Stimulated activated naive CD4-positive, alpha-beta T cell (primary cell): ENCODE results near the gene RAPGEF6.
"Not testable (repeated sequence)": the region's sequence is repeated elsewhere in the genome, so short reads cannot be mapped to it uniquely, and the experiment has no call there.

Experiments used
- DNase-seq, 6 experiments: peaks; one replicate each; lab custom pipeline; 2025; lab: John Stamatoyannopoulos, UW

RAPGEF6 gene

GRCh38 chr5:131641494-131641893 is 6.5 kb upstream of the RAPGEF6 start:
- DNase-seq, result no peak

DNA sequence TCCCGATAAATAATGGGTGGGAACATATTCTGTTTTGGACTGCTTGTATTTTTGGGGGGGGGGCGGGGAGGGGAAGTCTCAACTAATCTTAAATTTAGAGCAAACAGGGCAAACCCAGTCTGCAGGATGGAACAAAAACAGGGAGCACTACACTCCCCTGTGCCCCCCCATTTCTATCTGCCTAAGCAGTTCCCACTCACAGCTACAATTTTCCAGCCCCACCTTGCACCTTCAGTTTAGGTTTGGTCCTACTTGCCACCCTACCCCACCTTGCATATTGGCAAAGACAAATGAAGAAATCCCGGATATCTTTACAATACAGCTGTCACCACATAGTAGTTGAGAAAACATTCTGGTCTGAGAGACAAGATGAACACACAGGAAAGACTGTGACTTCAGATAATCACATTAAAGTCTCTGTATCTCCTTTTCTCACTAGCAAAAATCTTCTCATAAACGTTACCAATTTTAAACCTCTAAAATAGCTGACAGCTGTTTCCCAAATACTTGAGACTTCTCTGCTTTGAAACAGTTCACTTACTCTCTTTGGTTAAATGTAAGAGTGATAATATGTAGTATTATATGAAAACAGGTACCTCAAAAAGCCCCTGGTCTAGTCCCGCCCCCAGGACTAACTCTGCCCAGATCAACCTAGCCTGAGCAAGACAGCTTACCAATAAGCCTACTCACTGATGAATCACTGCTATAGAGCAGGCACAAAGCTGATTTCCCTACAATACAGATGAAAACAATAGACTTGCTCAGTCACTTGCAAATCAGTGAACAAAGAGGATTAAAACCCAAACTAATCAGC is 5.2 kb upstream of the RAPGEF6 start:
- peak; percentile 29 to 63 (median 40) for DNase-seq

DNA sequence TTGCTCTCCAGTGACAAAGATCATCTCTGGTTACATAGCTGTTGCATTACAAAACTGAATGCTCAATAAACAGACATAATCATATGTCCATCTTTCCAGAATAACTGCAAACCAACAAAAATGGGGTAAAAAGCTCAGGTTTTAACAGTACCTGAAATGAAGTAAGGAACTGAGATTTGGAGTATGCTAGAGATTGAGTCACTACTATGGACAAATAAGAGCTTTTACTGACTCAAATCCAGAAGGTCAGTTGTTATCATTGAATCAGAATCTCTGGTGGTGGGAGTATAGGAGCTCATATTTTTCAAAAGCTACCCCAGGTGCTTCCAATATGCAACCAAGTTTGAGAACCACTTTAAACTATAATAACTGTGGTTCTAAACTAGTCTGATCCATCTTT is 4.1 kb upstream of the RAPGEF6 start:
- no peak for DNase-seq

DNA sequence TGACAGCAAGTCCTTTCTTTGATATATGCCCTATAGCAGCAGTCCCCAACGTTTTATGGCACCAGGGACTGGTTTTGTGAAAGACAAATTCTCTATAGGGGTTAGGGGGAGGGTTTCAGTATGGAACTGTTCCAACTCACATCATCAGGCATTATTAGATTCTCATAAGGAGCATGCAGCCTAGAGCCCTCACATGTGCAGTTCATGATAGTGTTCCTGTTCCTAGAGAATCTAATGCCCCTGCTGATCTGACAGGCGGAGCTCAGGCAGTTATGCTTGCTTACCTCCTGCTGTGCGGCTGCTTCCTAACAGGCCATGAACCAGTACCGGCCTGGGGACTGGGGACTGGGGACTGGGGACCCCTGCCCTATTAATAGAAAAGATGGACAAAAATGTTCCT is 2.7 kb upstream of the RAPGEF6 start:
- no peak for DNase-seq

DNA sequence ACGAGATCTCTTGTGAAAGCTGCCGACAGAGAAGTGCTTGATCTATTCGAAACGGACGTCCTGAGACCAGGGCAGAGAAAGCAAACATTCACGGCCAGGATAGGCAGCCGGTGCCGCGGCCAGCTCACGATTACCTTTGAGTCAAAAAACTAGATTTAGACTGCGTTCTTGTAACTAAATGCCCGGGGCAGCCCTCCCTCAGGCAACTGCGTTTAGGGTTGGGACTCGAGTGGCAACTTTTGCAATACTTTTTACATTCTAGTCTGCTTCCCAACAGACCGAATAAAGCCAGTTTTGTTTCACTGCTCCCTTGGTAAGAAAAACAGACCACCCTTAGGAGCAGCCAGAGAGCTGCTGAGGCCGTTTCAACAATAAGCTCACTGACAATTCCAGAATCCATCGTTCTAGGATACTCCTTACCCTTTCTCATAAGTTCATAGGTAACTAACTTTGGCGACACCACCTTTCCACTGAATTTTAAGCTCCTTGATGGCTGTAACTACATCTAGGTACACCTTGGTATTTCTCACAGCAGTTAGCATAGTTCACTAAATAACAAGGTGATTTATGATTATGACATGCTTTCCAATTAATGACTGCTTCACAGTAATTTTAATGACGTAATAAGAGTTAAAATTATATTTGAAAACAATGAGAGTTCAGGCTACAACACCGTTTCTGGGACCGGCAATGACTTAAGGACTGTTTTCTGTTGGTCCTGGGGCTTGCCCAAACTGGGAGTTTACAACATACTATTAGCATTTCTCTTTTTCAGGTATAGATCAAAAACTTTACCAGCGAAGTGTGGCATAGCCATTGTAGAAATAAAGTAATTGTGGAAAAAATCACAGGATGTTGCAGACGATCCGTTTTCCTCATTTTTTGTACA is 899 bp upstream of the RAPGEF6 start:
- peak in 4 of 6 experiments; percentile 52 to 63 (median 60) for DNase-seq

DNA sequence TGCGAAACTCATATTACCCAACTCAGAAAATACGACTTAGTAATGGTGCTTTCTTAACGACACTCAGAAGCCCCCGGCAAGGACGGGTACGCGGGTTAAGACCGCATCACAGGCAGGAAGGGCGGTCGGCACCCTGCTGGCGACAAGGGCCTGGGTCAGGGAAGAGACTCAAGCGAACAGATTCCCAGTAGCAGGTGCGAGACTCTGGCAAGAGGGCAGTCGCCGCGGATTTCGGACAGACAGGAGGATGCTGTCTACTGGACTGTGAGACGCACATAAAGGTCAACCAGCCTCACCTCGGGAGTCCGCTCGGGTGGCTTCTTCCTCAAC is 398 bp downstream of the RAPGEF6 start:
- DNase-seq, result peak in 3 of 6 experiments; percentile 48 to 80 (median 60)

GRCh38 chr5:131634238-131634637 is 791 bp downstream of the RAPGEF6 start:
- DNase-seq, result no peak

DNA sequence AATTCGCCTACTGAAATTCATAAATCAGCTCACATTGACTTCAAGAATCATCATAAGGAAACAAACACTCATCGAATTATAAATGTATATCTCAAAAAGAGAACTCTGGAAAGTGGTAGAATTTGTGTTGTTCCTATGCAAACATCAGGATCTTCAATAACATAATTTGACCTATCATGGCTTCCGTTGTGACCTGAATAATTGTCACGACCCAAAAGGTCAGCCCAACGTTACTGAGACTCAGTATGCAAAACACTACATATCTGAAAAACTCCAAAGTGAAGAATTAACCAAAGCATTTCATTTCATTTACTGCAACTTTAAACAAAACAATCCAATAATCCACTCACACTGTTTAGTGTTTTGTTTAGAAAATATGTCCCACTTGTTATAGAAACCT is 1.2 kb downstream of the RAPGEF6 start:
- DNase-seq, result no peak

DNA sequence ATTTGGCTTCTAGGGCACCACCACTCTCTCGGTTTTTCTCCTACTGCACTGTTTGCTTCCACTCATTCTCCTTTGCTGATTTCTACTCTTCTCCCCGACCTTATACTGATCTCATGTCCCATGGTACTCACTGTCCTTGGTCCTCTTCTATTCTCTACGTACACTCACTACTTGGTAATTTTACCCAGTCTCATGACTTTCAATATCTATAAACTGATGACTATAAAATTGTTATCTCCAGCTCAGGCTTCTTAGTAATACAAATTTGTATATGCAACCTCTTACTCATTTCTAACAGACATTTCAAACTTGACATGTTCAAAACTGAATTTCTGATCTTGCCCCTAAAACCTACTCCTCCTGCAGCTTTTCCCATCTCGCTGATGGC is 4.1 kb downstream of the RAPGEF6 start:
- DNase-seq, result no peak

- no peak for DNase-seq
Observed at GRCh38 chr5:131630208-131630962, 4.6 kb downstream of the RAPGEF6 start.

DNA sequence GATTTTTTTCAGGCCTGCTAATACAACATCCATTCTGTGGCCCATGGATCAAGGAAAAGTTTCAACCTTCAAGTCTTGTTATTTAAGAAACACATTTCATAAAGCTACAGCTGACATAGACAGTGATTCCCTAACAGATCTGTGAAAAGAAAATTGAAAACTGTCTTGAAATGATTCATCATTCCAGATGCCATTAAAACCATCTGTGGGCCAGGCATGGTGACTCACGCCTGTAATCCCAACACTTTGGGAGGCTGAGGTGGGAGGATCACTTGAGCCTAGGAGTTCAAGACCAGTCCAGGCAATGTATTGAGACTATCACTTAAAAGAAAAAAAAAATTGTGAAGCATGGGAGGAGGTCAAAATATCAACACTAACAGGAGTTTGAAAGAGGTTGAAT is 6.0 kb downstream of the RAPGEF6 start:
- no peak for DNase-seq

GRCh38 chr5:131627207-131627865 is 7.7 kb downstream of the RAPGEF6 start:
- no peak for DNase-seq

DNA sequence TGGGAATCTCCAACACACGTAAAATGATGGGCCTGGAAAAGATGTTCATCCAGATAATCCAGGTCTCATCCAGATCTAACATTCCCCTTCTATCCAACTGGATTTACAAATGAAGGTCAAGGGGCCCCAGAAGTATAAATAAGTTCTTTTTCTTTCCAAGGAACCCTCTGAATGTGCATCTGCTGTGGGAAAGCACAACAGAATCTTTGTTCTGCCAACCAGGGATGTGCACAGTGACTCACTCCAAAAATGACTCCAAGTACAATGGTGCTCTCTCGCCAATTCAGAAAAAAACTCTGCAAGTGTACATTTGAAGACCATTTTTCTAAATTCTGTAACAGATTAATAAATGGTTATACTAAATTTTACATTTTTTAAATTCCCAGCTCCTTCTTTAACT is 12.4 kb downstream of the RAPGEF6 start:
- no peak for DNase-seq

GRCh38 chr5:131621164-131621563 is 13.9 kb downstream of the RAPGEF6 start:
- not testable (repeated sequence) for DNase-seq

GRCh38 chr5:131619102-131619501 is 15.9 kb downstream of the RAPGEF6 start:
- no peak for DNase-seq

DNA sequence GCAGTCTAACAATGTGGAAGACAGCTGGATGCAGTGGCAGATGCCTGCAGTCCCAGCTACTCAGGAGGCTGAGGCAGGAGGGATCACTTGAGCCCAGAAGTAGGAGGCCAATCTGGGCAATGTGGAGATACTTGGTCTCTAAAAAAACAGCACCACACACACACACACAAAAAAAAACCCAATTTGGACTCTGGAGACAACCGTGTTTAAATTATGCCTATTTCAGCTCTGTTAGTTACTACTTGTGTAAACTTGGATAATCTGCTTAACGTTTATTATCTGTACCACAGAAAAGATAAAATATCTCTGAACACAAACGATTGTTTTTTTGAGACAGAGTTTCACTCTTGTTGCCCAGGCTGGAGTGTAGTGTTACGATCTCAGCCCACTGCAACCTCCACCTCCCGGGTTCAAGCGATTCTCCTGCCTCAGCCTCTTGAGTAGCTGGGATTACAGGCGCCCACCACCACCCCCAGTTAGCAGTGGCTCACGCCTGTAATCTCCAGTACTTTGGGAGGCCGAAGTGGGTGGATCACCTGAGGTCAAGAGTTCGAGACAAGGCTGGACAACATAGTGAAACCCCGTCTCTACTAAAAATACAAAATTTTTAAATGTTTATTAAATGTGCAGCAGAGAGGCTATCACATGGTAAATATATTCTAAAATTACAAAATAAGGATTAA is 17.7 kb downstream of the RAPGEF6 start:
- no peak for DNase-seq

- DNase-seq, result no peak
Observed at GRCh38 chr5:131615957-131616356, 19.1 kb downstream of the RAPGEF6 start.

GRCh38 chr5:131613423-131613822 is 21.6 kb downstream of the RAPGEF6 start:
- DNase-seq, result no peak

DNA sequence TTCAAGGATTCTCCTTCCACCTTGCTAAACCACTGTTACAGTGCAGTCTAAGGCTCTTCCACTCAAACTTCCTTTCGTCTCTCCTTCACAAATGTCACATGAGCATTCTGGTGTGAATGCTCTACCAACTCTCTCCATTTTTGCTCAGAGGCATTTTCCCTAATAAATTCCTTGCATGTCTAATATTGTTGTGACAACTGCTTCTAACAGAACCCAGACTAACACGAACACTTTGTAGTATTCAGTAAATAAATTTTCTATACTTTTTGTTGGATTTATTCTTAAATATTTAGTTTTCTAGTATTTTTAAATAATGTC is 24.0 kb downstream of the RAPGEF6 start:
- DNase-seq, result no peak

DNA sequence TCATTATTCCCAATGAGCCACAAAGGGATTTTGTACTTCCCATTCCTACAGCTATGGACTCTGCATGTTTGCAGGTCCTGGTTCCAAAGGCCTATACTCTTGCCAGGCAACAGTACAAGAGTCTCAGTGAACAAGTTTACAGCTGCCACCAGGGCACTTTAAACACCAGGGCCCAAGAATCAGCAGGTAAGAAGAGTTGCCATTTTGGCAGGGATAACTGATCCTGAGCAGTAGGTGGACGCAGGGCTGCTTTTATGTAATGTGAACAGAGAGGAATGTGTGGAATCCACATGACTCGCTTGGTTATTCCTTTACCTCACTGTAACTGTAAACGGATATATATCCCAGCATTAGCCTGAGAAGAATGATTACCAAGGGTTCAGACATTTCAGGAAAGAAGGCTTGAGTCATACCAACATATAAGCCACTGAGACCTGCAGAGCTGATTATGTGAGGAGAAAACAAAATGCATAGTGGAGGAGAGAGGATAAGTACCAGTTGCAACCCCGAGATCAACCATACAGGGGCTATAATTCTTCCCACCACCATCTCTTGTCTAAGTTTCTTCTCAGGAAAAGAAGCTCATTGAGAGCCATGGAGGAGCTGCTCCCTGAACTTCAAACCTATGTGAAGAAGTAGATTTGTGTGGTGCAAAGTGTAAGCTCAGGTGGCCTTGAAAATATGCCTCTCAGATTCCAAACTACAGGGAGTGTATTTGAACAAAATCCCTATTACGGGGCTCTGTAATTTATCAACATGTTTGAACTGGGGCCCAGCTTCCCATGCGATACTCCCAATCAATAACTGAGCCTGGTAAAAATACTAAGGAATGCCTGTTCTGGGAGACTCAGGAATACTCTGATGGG is 24.6 kb downstream of the RAPGEF6 start:
- no peak for DNase-seq

- no peak for DNase-seq
Observed at GRCh38 chr5:131609774-131610173, 25.3 kb downstream of the RAPGEF6 start.
